K562 (cell line): ENCODE data around the gene PTCH1. TPM values are rescaled to one million over a fixed set of nuclear protein-coding genes. Genes with fewer than 3 reads are reported as not detected.

ENCODE experiments used
- ATAC-seq: fragments of 200-7000 bp; cut with Tn5 transposase; 3 replicates; pipeline ENCODE4 v1.9.1; 2020; ENCODE audit warnings: moderate library complexity
- BruUV-seq: library from RNA; stranded (reverse); fragments of 400-500 nt; replicated peaks from 2 replicates; lab custom pipeline; 2021; lab: Mats Ljungman, UMichigan
- CTCF ChIA-PET: fragments of 300-600 bp; formaldehyde crosslinking; extraction: SDS; loops from one replicate; lab custom pipeline; 2021; ENCODE audit warnings: low intra/inter-chr PET ratio; lab: Yijun Ruan, JAX
- POLR2A ChIA-PET: fragments of 300-600, 350-650 bp; sonication (Branson Sonifier 250); formaldehyde crosslinking; extraction: SDS; loops from one replicate; lab custom pipeline; 2021; ENCODE audit warnings: antibody characterized with exemption, inconsistent platforms; lab: Yijun Ruan, JAX
- DNase-seq, 4 experiments: peaks; one replicate each; pipeline versions ENCODE4 v3.0.0 to v3.0.0-alpha.2; 2011 to 2018; ENCODE audit warnings: low spot score in 3 of 4, mixed read lengths in 3 of 4; ENCODE audit errors: extremely low read depth in 1 of 4
- FAIRE-seq: peaks from 2 replicates; lab custom pipeline; 2011; peaks lifted over from hg19 to GRCh38; lab: Jason Lieb, UNC
- H2AFZ ChIP-seq: 2 replicates; pipeline ENCODE4 v1.6.0; 2011; ENCODE audit warnings: low read depth, low read length, control low read depth, inconsistent platforms
- H3K27ac ChIP-seq: fragments of 200-600 bp; 3 replicates; pipeline ENCODE4 v1.8.0; 2011; ENCODE audit warnings: low read depth, mild to moderate bottlenecking, control low read depth, inconsistent platforms, low read length, moderate library complexity, mixed read lengths; ENCODE audit errors: extremely low read depth
- H3K27me3 ChIP-seq, 2 experiments: fragments of 300-600 bp in 1 of 2; 2 replicates in 1 of 2; 3 replicates in 1 of 2; pipeline versions ENCODE4 v1.6.0 to v1.8.0; 2011; ENCODE audit warnings: inconsistent platforms in 2 of 2, low read length in 2 of 2, mild to moderate bottlenecking in 1 of 2, mixed read lengths in 1 of 2, moderate library complexity in 1 of 2; ENCODE audit not compliant: control insufficient read depth in 2 of 2, insufficient read depth in 2 of 2
- H3K36me3 ChIP-seq: fragments of 300-600 bp; 3 replicates; pipeline ENCODE4 v1.8.0; 2011; ENCODE audit warnings: mild to moderate bottlenecking, low read length, inconsistent platforms; ENCODE audit not compliant: control insufficient read depth, insufficient read depth
- H3K4me1 ChIP-seq, 2 experiments: fragments of 200-600 bp in 1 of 2; replicated peaks in 1 of 2; 2 replicates in 1 of 2; 3 replicates in 1 of 2; pipeline versions ENCODE4 v1.5.1 to v1.8.0; 2011; ENCODE audit warnings: inconsistent platforms in 2 of 2, low read length in 2 of 2, mild to moderate bottlenecking in 1 of 2, mixed read lengths in 1 of 2, moderate library complexity in 1 of 2; ENCODE audit not compliant: control insufficient read depth in 2 of 2, insufficient read depth in 2 of 2
- H3K4me2 ChIP-seq: 2 replicates; pipeline ENCODE4 v1.6.1; 2011; ENCODE audit warnings: low read length, control low read depth, inconsistent platforms, mixed read lengths; ENCODE audit not compliant: insufficient read depth
- H3K4me3 ChIP-seq: fragments of 200-600 bp; sonication (generic), shearing (Covaris generic); 2 replicates; pipeline ENCODE4 v1.5.1; 2016; ENCODE audit warnings: control low read depth, inconsistent platforms
- H3K79me2 ChIP-seq: fragments of 200-600 bp; 3 replicates; pipeline ENCODE4 v1.8.0; 2011; ENCODE audit warnings: low read length, inconsistent platforms; ENCODE audit not compliant: control insufficient read depth, insufficient read depth
- H3K9ac ChIP-seq, 2 experiments: 2 replicates each; pipeline versions ENCODE4 v1.6.0 to v1.6.1; 2011; ENCODE audit warnings: low read depth in 2 of 2, low read length in 2 of 2, control low read depth in 1 of 2, inconsistent platforms in 1 of 2, mild to moderate bottlenecking in 1 of 2, mixed read lengths in 1 of 2; ENCODE audit not compliant: insufficient read depth in 1 of 2
- H3K9me1 ChIP-seq: one replicate; pipeline ENCODE4 v1.6.0; 2011; ENCODE audit warnings: inconsistent platforms, mild to moderate bottlenecking, low read length, moderate library complexity; ENCODE audit not compliant: control insufficient read depth, insufficient read depth
- H3K9me3 ChIP-seq: replicated peaks from 2 replicates; pipeline ENCODE4 v1.5.1; 2011; ENCODE audit warnings: low read depth, low read length, inconsistent platforms; ENCODE audit not compliant: control insufficient read depth, insufficient read depth
- H4K20me1 ChIP-seq: replicated peaks from 2 replicates; pipeline ENCODE4 v1.6.1; 2011; ENCODE audit warnings: low read length, inconsistent platforms, mixed read lengths; ENCODE audit not compliant: control insufficient read depth, insufficient read depth
- ARHGAP35 ChIP-seq: fragments of 450-650 bp; IDR thresholded peaks from 2 replicates; pipeline ENCODE4 v1.6.1; 2018; ENCODE audit not compliant: partially characterized antibody
- CEBPB ChIP-seq: fragments of 450-650 bp; IDR thresholded peaks from 2 replicates; pipeline ENCODE4 v1.6.1; 2016; ENCODE audit warnings: missing genetic modification characterization, missing compliant biosample characterization
- FIP1L1 ChIP-seq: fragments of 200-400 bp; formaldehyde crosslinking; IDR thresholded peaks from 2 replicates; pipeline ENCODE4 v1.6.1; 2018; ENCODE audit warnings: mild to moderate bottlenecking, low read depth, low read length; ENCODE audit not compliant: poor library complexity, severe bottlenecking
- HLTF ChIP-seq: fragments of 450-650 bp; IDR thresholded peaks from 2 replicates; pipeline ENCODE4 v1.6.1; 2016
- NFIC ChIP-seq: fragments of 450-650 bp; IDR thresholded peaks from 2 replicates; pipeline ENCODE4 v1.6.1; 2017; ENCODE audit warnings: mild to moderate bottlenecking, inconsistent platforms
- XRCC5 ChIP-seq: fragments of 200-400 bp; formaldehyde crosslinking; IDR thresholded peaks from 2 replicates; pipeline ENCODE4 v1.6.1; 2017; ENCODE audit warnings: low read depth, mild to moderate bottlenecking, low read length
- ZNF347 ChIP-seq: fragments of 450-650 bp; formaldehyde crosslinking; IDR thresholded peaks from 2 replicates; pipeline ENCODE4 v1.4.0; 2020; ENCODE audit warnings: low read depth, mild to moderate bottlenecking, moderate library complexity
- ZNF431 ChIP-seq: sonication (generic); formaldehyde crosslinking; IDR thresholded peaks from 2 replicates; pipeline ENCODE4 v1.8.0; 2022; ENCODE audit warnings: mild to moderate bottlenecking, missing genetic modification reagents
- WGBS: fragments of 100-300 bp; shearing (Covaris generic); methylation state at CpG from one replicate; pipeline ENCODE4 v1.1.6; 2016; ENCODE audit warnings: low coverage, mixed read lengths; ENCODE audit not compliant: insufficient coverage; ENCODE audit errors: missing lambda C conversion rate; 5-methylcytosine and 5-hydroxymethylcytosine counted together
- in situ Hi-C: fragments of 300-500 bp; cut with MboI; formaldehyde crosslinking; loops from 4 replicates; pipeline ENCODE4 v1.15.0; 2018; ENCODE audit warnings: inconsistent platforms, mixed read lengths
- intact Hi-C: fragments of 100-400 bp; cut with micrococcal nuclease; formaldehyde crosslinking; loops from 2 replicates; pipeline ENCODE4 v1.14.2; 2022
- polyA plus RNA-seq, 8 experiments: library from polyadenylated mRNA; depleted of rRNA in 4 of 8; stranded (reverse) in 5 of 8; unstranded in 3 of 8; fragments of >200 nt; fragmentation: Nextera tagmentation in 2 of 8; fragmentation: Illumina TruSeq in 1 of 8; extraction: Ambion mirVana in 2 of 8; extraction: Trizol in 1 of 8; gene quantifications; 2 replicates each; pipeline versions ENCODE4 v1.2.1 to v1.2.3, GENCODE V29; 2011 to 2014; ENCODE audit warnings: inconsistent platforms in 1 of 8, missing spikeins in 1 of 8
- total RNA-seq, 7 experiments: library from RNA; depleted of rRNA in 6 of 7; stranded (reverse); fragments of >200 nt in 6 of 7; fragmentation: Illumina TruSeq in 2 of 7; extraction: Trizol in 2 of 7; gene quantifications; 2 replicates each; pipeline versions ENCODE4 v1.2.1 to v1.2.3, GENCODE V29; 2011 to 2021; ENCODE audit warnings: low replicate concordance in 1 of 7
- TF ChIP-seq, protein P1 (sequence below): fragments of 250-450 bp; sonication (Bioruptor Pico); IDR thresholded peaks from 2 replicates; pipeline ENCODE4 v1.9.0; 2021; ENCODE audit warnings: mild to moderate bottlenecking, inconsistent platforms
- TF ChIP-seq, protein P2 (sequence below), 2 experiments: fragments of 450-650 bp in 1 of 2; sonication (generic) in 1 of 2; formaldehyde crosslinking in 1 of 2; IDR thresholded peaks in 1 of 2; conservative IDR thresholded peaks in 1 of 2; 2 replicates each; pipeline versions ENCODE4 v1.6.1 to v1.8.1; 2016 to 2023; ENCODE audit warnings: mild to moderate bottlenecking in 2 of 2, moderate library complexity in 2 of 2, inconsistent platforms in 1 of 2, missing genetic modification reagents in 1 of 2
- TF ChIP-seq, protein P3 (sequence below), 2 experiments: fragments of 450-650 bp; conservative IDR thresholded peaks; 2 replicates each; pipeline ENCODE4 v1.6.1; 2017; ENCODE audit warnings: mild to moderate bottlenecking in 2 of 2, moderate library complexity in 2 of 2

The PTCH1 gene
- total and polyA plus RNA-seq, 9 of the 15 experiments (the other 6 are each of a cell fraction or from before 2014, with no cell fraction given) = 0.70 to 9.9 (median 3.8) TPM

DNA sequence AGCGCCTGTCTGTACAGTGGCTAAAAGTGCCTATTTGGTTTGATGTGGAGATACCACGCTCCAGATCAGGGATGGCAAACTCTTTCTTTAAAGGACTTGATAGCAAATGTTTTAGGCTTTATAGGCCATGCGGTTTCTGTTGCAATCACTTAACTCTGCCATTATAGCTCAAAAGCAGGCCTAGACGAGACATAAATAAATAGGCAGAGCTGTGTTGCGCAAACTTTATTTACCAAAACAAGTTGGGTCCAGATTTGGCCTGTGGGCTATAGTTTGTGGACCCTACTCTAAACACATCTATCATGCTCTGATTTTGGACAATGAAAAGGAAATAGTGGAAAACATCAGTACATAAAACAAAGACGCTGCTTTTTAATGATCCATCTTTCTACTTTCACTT, 79.2 kb downstream of the PTCH1 start:
- ATAC-seq = no peak
- POLR2A ChIA-PET = no interaction called here
- H3K79me2 ChIP-seq = no peaks in the 10 kb centered on the region
- WGBS = 76% methylated on average over 6 of the region's 6 CpGs
- H3K27me3 ChIP-seq = no peaks in the 10 kb centered on the region
- TF ChIP-seq CEBPB (tag) = peak; percentile 33; the same call in 1 of the 2 replicates
- TF ChIP-seq, protein P1, sequence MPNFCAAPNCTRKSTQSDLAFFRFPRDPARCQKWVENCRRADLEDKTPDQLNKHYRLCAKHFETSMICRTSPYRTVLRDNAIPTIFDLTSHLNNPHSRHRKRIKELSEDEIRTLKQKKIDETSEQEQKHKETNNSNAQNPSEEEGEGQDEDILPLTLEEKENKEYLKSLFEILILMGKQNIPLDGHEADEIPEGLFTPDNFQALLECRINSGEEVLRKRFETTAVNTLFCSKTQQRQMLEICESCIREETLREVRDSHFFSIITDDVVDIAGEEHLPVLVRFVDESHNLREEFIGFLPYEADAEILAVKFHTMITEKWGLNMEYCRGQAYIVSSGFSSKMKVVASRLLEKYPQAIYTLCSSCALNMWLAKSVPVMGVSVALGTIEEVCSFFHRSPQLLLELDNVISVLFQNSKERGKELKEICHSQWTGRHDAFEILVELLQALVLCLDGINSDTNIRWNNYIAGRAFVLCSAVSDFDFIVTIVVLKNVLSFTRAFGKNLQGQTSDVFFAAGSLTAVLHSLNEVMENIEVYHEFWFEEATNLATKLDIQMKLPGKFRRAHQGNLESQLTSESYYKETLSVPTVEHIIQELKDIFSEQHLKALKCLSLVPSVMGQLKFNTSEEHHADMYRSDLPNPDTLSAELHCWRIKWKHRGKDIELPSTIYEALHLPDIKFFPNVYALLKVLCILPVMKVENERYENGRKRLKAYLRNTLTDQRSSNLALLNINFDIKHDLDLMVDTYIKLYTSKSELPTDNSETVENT = no peak
- BruUV-seq = no TSS peak
- H3K4me2 ChIP-seq = no peak overlapping the region
- peaks cover 11 to 17% of the 10 kb centered on the region in 2 experiments; a peak in 4 of 5 replicates for H3K4me1 ChIP-seq
- no peak for FAIRE-seq
- CTCF ChIA-PET = no interaction called here
- in situ Hi-C loops = no loop called here
- H3K9ac ChIP-seq = no peak overlapping the region
- no peaks in the 10 kb centered on the region for H3K9me3 ChIP-seq
- no peaks in the 10 kb centered on the region for H3K9me1 ChIP-seq
- H4K20me1 ChIP-seq = no peaks in the 10 kb centered on the region
- no peak overlapping the region for H3K4me3 ChIP-seq
- H3K27ac ChIP-seq = no peak overlapping the region
- no peak for DNase-seq
- intact Hi-C loops = loop anchor here (10.0 kb wide), 1 partner anchor 147 kb away; no protein-coding TSS in a partner anchor
- H2AFZ ChIP-seq = no peak overlapping the region
- no peaks in the 10 kb centered on the region; the same call in 2 of the 3 replicates for H3K36me3 ChIP-seq

DNA sequence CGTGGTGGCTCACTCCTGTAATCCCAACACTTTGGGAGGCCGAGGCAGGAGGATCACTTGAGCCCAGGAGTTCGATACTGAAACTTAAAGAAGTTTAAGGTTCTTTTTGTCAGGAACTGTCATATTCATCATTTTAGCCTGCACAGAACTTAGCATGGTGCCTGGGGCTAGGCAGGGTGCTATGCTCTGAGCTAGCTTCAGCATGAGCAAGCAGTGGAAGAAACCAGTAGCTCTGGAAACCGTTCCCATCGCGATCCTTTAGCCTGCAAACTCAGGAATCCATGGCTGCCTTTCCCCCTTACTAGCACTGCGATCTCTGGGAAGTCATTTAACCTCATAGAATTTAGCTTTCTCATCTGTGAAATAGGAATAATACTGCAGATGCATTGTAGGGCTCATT, 80.4 kb downstream of the PTCH1 start:
- H4K20me1 ChIP-seq = no peaks in the 10 kb centered on the region
- ATAC-seq (no peak), DNase-seq (no peak), FAIRE-seq (no peak)
- peaks cover 11 to 17% of the 10 kb centered on the region in 2 experiments; a peak in 4 of 5 replicates for H3K4me1 ChIP-seq
- H3K79me2 ChIP-seq = no peaks in the 10 kb centered on the region
- 80% methylated on average over 7 of the region's 7 CpGs for WGBS
- H3K4me3 ChIP-seq = no peak overlapping the region
- in situ Hi-C loops = no loop called here
- no peak overlapping the region for H2AFZ ChIP-seq
- no peak overlapping the region for H3K4me2 ChIP-seq
- H3K27ac ChIP-seq = no peak overlapping the region
- intact Hi-C loops = loop anchor here (10.0 kb wide), 1 partner anchor 148 kb away; no protein-coding TSS in a partner anchor
- H3K36me3 ChIP-seq = no peaks in the 10 kb centered on the region
- no peaks in the 10 kb centered on the region for H3K27me3 ChIP-seq
- ChIA-PET POLR2A (no interaction called here), CTCF (no interaction called here)
- no peaks in the 10 kb centered on the region for H3K9me3 ChIP-seq
- no peaks in the 10 kb centered on the region for H3K9me1 ChIP-seq
- H3K9ac ChIP-seq = no peak overlapping the region
- no TSS peak for BruUV-seq
- TF ChIP-seq, protein P2, sequence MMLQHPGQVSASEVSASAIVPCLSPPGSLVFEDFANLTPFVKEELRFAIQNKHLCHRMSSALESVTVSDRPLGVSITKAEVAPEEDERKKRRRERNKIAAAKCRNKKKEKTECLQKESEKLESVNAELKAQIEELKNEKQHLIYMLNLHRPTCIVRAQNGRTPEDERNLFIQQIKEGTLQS (IDR thresholded peaks at IDR 0.05) = no peak
- TF ChIP-seq, protein P2 (CRISPR knock-in tag; conservative IDR thresholded peaks at IDR 0.05) = no peak
- TF ChIP-seq ARHGAP35 = no peak
- TF ChIP-seq, protein P3, sequence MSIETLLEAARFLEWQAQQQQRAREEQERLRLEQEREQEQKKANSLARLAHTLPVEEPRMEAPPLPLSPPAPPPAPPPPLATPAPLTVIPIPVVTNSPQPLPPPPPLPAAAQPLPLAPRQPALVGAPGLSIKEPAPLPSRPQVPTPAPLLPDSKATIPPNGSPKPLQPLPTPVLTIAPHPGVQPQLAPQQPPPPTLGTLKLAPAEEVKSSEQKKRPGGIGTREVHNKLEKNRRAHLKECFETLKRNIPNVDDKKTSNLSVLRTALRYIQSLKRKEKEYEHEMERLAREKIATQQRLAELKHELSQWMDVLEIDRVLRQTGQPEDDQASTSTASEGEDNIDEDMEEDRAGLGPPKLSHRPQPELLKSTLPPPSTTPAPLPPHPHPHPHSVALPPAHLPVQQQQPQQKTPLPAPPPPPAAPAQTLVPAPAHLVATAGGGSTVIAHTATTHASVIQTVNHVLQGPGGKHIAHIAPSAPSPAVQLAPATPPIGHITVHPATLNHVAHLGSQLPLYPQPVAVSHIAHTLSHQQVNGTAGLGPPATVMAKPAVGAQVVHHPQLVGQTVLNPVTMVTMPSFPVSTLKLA (conservative IDR thresholded peaks at IDR 0.05) = no peak
- TF ChIP-seq FIP1L1 = no peak
- no peak for TF ChIP-seq XRCC5
- no peak for TF ChIP-seq HLTF
- no peak for TF ChIP-seq NFIC
- no peak for TF ChIP-seq ZNF347 (CRISPR knock-in tag)
- TF ChIP-seq ZNF431 (CRISPR knock-in tag) = no peak
